Tibial nerve (tissue), 4 donors: ENCODE results near the gene LSG1.

Experiments
- CTCF ChIP-seq, 5 experiments: fragments of 200-600 bp in 3 of 5; fragments of 450-650 bp in 2 of 5; sonication (generic) in 3 of 5; IDR thresholded peaks; one replicate each; pipeline ENCODE4 v1.5.1; 2016 to 2019; ENCODE audit warnings: antibody characterized with exemption in 5 of 5, mild to moderate bottlenecking in 3 of 5, moderate library complexity in 2 of 5
- EP300 ChIP-seq, 2 donors: sonication (generic); formaldehyde crosslinking; IDR thresholded peaks; one replicate each; pipeline ENCODE4 v1.6.1; 2017; ENCODE audit warnings: antibody characterized with exemption in 2 of 2, mild to moderate bottlenecking in 1 of 2
- POLR2A ChIP-seq, 2 donors: fragments of 450-650 bp; IDR thresholded peaks; one replicate each; pipeline ENCODE4 v1.6.1; 2017; ENCODE audit warnings: antibody characterized with exemption in 2 of 2, mild to moderate bottlenecking in 2 of 2, moderate library complexity in 2 of 2

- TF ChIP-seq CTCF (IDR thresholded peaks at IDR 0.05) (peak; percentile 23 to 55 (median 31)), POLR2A (IDR thresholded peaks at IDR 0.05) (no peak), EP300 (IDR thresholded peaks at IDR 0.05) (no peak)
These were observed 15.7 kb upstream of the LSG1 start for GRCh38 chr3:194687638-194688199.
